HG03139 (cell line): ENCODE results near the gene ARHGEF26.
"Not testable (repeated sequence)": the region's sequence is repeated elsewhere in the genome, so short reads cannot be mapped to it uniquely, and the experiment has no call there.

Experiments used
- ATAC-seq: cut with Tn5 transposase; IDR thresholded peaks from one replicate; pipeline ENCODE4 v1.9.1; 2021; ENCODE audit not compliant: unreplicated experiment

ARHGEF26 gene

GRCh38 chr3:154120961-154121700, at the start of gene ARHGEF26:
ARHGEF26 (plus strand) TSS chr3:154121390; CDS start chr3:154121993, 603 bp downstream.
- ATAC-seq, result peak; percentile 82

- ATAC-seq, result no peak
These were observed 46.2 kb upstream of the ARHGEF26 start for GRCh38 chr3:154074966-154075365.

- ATAC-seq, result no peak
These were observed 42.5 kb upstream of the ARHGEF26 start for GRCh38 chr3:154078672-154079071.

- no peak for ATAC-seq
These were observed 39.9 kb upstream of the ARHGEF26 start for GRCh38 chr3:154081305-154081704.

GRCh38 chr3:154085071-154085470, 36.1 kb upstream of the ARHGEF26 start:
- no peak for ATAC-seq

- no peak for ATAC-seq
These were observed 35.4 kb upstream of the ARHGEF26 start for GRCh38 chr3:154085799-154086198.

- ATAC-seq, result no peak
These were observed 34.9 kb upstream of the ARHGEF26 start for GRCh38 chr3:154086286-154086685.

- ATAC-seq, result not testable (repeated sequence)
These were observed 33.3 kb upstream of the ARHGEF26 start for GRCh38 chr3:154087756-154088480.

GRCh38 chr3:154089421-154090420, 31.5 kb upstream of the ARHGEF26 start:
- no peak for ATAC-seq

- no peak for ATAC-seq
These were observed 27.1 kb upstream of the ARHGEF26 start for GRCh38 chr3:154094051-154094450.

- no peak for ATAC-seq
These were observed 25.3 kb upstream of the ARHGEF26 start for GRCh38 chr3:154095832-154096421.

- ATAC-seq, result no peak
These were observed 22.8 kb upstream of the ARHGEF26 start for GRCh38 chr3:154098376-154098775.

GRCh38 chr3:154100556-154100955, 20.6 kb upstream of the ARHGEF26 start:
- no peak for ATAC-seq

GRCh38 chr3:154101250-154101649, 19.9 kb upstream of the ARHGEF26 start:
- no peak for ATAC-seq

GRCh38 chr3:154102225-154102624, 19.0 kb upstream of the ARHGEF26 start:
- ATAC-seq, result no peak

- no peak for ATAC-seq
These were observed 15.8 kb upstream of the ARHGEF26 start for GRCh38 chr3:154105218-154105975.

GRCh38 chr3:154111365-154111935, 9.7 kb upstream of the ARHGEF26 start:
- ATAC-seq, result no peak

GRCh38 chr3:154112146-154112852, 8.9 kb upstream of the ARHGEF26 start:
- ATAC-seq, result no peak

GRCh38 chr3:154113609-154114008, 7.6 kb upstream of the ARHGEF26 start:
- no peak for ATAC-seq
